UCSD-AML1 (cell line): ENCODE measurements around the gene KCND3.

ENCODE experiments used
- DNase-seq: peaks from one replicate; lab custom pipeline; 2025; ENCODE audit not compliant: unreplicated experiment; lab: John Stamatoyannopoulos, UW

Gene KCND3

GRCh38 chr1:111989531-111990025 is at the start of gene KCND3:
KCND3 (minus strand) TSS chr1:111989668.
- peak; percentile 15 for DNase-seq

DNA sequence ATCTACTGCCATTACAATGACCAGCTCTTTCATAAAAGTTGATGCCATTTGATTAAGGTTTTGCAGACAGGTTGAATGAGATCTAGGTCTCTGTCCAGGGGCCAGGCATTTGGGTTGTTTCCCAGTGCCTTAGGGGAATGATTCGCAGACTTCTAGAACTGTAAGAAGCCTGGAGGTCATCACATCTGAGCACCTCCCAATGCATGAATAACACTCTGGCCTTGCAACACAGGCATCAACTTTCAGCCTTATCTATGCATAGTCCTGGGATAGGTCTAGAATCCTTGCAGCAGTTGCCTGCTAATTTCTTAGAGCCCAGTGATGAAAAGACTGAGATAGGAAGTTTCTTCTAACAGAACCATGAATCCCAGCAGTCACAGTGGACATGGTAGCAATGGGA is 44.8 kb upstream of the KCND3 start:
- DNase-seq, result no peak

DNA sequence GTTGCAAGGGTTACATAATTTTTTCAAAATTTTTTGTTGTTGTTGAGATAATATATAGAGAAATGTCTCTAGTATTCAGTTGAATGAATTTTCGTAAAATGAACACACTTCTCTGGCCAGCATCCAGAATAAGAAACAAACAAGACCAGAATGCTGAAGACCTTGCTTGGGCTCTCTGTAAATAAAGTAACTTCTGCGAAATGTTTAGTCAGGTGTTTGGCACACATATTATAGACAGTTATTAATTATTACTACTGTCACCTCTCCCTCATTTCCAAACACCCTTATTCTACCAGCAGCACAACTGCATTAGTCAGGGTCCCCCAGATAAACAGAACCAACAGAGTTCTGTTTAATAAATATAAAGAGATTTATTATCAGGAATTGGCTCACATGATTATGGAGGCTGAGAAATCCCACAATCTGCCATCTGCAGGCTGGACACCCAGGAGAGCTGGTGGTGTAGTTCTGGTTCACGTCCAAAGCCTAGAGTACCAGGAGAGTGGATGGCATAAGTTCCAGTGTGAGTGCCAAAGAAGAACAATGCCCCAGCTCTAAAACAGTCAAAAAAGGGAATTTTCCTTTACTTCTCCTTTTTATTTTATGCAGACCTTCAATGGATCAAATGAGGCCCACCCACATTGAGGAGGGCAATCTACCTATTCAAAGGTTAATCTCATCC is 44.1 kb upstream of the KCND3 start:
- DNase-seq, result no peak

DNA sequence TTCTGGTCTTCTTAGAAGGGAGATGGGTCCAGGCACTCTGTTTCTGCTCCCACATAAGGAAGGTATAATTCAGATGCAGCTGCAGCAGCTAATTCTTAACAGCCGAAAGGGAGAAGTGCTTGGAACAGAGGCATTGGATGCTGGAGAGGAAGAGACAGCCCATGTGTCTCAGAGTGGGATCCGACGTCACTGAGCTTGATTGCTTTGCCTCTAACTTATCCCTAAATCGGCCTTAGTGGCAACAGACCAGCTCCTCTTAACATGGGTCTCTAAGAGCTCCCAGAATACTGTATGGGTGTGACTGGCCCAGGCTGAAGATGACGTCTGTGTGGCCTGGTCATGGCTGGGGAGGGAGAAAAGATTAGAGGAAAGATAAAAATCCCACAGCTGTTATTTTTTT is 40.7 kb upstream of the KCND3 start:
- DNase-seq, result no peak

- DNase-seq, result no peak
Measured at GRCh38 chr1:112027696-112028095, 38.2 kb upstream of the KCND3 start.

GRCh38 chr1:112026501-112026900 is 37.0 kb upstream of the KCND3 start:
- DNase-seq, result no peak

DNA sequence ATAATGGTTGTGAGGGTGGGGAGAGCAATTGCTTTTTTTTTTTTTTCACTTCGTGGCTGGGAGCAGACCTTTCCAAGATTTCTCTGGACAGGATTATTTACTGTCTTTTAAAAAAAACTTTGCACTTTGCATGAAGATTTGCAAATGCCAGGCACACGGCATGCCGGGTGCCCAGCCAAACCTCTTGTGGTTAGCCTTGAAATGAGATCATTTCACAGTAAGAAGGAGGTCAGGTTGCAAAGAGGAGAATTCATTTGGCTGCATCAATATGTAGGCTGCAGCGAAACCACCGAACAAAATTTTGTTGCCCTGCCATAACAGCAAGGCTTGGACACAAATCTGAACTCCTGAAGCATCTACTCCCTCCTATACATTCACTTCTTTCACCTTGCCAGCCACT is 36.5 kb upstream of the KCND3 start:
- DNase-seq, result no peak

GRCh38 chr1:112021263-112021662 is 31.8 kb upstream of the KCND3 start:
- DNase-seq, result no peak

DNA sequence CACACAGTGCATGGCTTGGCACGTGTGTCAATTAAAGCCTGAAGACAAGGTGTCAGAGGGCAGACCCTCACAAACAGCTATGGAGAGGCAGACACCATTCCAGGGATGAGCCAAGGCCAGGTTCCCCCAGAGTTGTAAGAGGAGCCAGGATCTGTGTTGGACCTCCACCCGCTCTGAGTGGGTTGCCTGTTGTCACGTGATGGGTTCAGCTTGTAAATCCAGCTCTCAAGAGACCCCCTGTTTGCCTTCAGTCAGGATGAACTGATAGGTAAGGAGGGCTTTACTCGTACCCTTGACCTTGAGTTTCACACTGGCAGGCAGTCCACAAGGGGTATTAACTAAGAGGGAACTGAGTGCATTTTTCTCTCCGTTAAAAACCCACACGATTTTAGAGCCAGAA is 27.7 kb upstream of the KCND3 start:
- DNase-seq, result no peak

DNA sequence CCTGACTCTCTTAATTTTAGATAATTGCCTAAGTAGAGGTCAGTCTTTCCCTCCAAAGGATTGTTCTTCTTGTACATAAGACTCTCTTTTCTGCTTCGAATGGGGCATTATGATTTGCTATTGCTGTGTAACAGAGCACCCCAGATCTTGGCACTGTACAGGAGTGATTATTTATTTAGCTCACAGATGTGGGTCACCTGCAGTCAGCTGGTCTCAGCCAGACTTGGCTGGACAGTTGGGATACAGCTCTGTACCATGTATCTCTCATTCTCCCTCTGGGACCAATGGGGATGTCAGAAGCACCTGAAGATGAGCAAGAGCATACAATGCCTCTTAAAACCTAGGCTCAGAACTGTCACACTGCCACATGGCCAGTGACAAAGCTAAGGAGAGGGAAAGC is 23.4 kb upstream of the KCND3 start:
- DNase-seq, result no peak

DNA sequence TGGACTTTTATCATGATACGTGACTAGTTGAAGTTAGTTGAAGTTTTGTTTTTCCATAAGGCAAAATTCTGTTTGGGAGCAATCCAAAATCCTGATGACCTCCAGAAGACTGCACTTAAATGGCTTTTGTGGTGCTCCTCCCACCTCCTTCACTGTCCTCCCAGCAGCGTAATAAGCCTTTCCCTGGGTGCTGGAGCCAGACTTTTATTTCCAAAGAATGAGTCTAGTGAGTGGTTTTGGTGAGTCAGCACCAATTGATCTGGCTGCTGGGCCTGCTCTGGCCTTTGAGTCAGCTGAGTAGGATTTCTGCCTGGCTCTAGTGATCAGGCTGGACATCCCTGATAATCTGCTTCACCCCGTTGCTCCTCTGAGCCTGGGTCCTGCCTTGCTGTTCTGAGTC is 21.7 kb upstream of the KCND3 start:
- no peak for DNase-seq

DNA sequence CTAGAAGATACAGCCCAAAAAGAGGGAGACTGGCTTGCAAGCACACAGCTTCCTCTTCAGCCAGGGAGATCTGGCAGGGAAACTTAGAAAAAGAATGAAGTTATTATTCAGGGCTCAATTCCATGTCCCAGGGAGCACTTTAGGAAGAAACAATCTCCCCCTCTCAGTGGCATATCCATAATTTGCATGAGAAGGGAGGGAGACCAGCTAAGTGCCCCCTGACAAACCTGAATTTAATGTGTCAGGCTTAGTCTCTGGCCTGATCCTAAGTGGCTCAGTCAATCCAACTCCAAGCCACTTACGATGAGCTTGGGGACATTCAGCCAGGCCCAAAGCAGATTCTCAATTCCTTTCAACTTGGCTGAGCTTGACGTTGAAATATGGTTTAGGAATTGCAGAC is 17.7 kb upstream of the KCND3 start:
- DNase-seq, result no peak

DNA sequence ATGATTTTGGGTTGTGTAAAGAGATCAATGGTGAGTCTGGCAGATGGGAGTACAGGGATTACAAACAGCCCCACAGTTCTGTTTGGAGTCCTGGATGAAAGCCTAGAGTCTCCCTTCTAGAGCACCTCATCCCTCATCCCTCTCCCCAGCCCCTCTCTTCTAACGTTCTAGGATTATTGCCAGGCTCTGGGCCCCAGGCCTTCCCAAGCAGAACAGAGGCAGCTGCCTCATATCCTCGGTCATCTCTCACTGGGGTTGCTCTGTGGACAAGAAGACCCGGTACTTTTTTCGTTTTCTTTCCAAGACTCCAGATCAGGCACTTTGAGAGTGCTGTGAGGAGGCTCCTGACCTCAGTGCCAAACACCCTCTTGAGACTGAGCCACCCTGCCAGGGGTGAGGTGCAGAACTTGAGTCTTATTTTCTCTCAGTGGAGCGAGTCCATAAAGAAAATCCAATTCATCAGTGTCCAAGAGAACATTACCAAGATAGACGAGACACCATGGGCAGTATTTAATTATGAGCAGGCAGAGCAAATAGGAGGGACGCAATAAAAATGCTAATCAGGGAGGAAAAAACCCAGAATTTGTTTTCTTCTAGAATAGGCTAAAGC is 17.1 kb upstream of the KCND3 start:
- no peak for DNase-seq

DNA sequence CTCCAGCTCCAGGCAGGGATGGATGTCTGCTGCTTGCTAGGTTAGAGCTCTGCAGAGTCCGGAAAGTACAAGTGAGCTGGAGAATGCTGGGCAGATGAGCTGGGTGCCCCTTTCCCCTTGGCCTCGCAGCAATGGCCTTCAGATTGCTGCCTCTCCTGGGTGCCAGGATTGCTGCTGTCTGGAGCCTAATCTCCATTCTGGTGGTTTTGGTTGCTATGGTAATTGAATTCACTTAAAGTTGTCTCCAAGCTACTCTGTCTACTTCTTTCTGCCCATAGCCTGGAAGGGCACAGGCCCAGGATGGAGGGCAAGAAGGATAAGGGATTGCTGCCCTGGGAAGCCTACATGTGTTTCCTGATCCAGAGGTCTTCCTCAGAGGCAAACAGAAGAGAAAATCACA is 14.6 kb upstream of the KCND3 start:
- no peak for DNase-seq

GRCh38 chr1:112002514-112002913 is 13.0 kb upstream of the KCND3 start:
- no peak for DNase-seq

DNA sequence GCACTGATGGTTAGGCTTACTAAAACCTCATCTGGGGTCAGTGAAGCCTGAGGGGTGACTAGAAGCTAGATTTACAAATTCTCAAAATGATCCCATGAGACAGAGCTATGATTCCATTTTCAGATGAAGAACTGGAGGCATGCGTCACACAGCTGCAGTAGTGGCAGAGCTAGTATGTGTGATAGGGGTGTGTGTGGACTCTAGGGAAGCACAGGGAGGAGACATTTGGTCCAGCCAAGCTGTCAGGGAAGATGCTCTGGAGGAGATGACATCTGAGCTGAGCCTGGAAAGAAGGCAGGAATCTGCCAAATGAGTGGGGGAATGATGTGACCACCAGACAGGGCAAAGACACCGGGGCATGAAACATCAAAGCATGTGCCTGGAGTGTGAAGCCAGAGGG is 12.0 kb upstream of the KCND3 start:
- DNase-seq, result no peak

- no peak for DNase-seq
Measured at GRCh38 chr1:112000048-112000447, 10.6 kb upstream of the KCND3 start.

DNA sequence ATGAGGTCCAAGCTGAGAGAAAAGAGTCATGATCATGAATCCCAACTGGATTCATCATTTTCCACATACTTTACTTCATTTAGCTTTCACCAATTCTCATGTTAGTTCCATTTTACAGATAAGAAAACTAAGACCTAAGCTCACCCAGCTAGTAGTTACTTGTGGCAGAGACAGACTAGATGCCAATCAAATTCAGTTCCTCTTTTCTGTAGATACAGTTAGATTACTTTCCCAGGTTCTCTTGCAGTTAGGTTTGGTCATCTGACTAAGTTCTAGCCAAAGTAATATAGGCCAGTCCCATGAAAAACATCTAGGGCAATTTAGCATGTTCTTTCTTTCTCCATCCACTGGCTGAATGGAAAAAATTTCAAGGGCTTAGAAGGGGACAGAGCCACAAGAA is 8.9 kb upstream of the KCND3 start:
- no peak for DNase-seq

GRCh38 chr1:111992476-111992875 is 3.0 kb upstream of the KCND3 start:
- no peak for DNase-seq

DNA sequence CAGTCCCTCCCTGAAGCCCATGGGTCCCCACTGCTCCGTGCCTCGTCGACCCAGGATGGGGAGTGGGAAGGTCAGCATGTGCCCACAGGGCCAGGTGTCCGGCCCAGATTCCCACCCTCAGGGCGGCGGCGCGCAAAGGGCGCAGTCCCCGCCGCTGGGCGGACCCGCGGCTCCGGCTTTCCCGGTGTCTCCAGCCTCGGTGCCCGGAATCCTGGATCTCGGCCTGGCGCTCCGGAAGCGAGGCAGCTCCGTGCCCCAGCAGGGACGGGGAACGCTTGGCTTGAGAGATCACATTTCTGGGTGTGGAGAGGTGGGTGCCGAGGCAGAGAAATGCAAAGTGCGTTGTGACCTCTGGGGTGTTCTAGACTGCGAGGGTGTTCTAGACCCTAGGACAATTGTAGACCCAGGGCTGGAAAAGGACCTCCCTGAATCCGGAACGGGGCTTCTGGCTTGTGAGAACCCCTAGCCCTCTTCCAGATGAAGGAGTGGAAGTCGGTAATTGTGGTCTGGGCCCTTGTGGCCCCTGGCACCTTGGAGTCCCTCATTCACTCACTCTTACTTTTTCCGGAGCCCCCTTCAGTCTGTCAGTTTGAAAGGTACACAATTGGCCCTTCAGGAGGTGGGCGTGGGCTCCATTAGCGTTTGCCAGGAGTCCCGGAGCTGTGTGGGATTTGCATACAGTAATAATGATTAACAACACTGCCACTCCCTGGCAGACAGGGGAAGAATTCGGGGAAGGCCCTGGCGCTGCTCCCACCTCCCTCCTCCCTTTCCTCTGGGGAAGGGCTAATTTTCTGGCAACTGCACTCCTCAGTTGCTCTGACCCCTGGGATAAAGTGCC is 1.6 kb upstream of the KCND3 start:
- DNase-seq, result peak; percentile 21

- no peak for DNase-seq
Measured at GRCh38 chr1:111990026-111990877, 784 bp upstream of the KCND3 start.
